Activated T-cell treated with anti-CD3 and anti-CD28 coated beads, Interleukin-2, amount 50 U/mL, for 48 hours (primary cell): ENCODE data around the gene CRBN.

Experiments
- DNase-seq, 2 experiments: peaks; one replicate each; pipeline ENCODE4 v3.0.0-alpha.2; 2020

The CRBN gene

GRCh38 chr3:3170998-3171397, 8.5 kb downstream of the CRBN start:
- DNase-seq: no peak

- DNase-seq: no peak
These were observed 13.8 kb downstream of the CRBN start for GRCh38 chr3:3165650-3166049.

GRCh38 chr3:3165241-3165640, 14.2 kb downstream of the CRBN start:
- DNase-seq: no peak

- DNase-seq: no peak
These were observed 18.7 kb downstream of the CRBN start for GRCh38 chr3:3160826-3161225.

GRCh38 chr3:3157484-3157883, 22.0 kb downstream of the CRBN start:
- DNase-seq: no peak

- no peak for DNase-seq
These were observed 24.4 kb downstream of the CRBN start for GRCh38 chr3:3154879-3155610.

GRCh38 chr3:3151513-3151912, 28.0 kb downstream of the CRBN start:
- DNase-seq: no peak

GRCh38 chr3:3149560-3149959, 29.9 kb downstream of the CRBN start:
- DNase-seq: no peak

GRCh38 chr3:3145831-3146230, 33.7 kb downstream of the CRBN start:
- no peak for DNase-seq

GRCh38 chr3:3141939-3142338, 37.6 kb downstream of the CRBN start:
- DNase-seq: no peak

- DNase-seq: no peak
These were observed 42.0 kb downstream of the CRBN start for GRCh38 chr3:3137526-3137925.

GRCh38 chr3:3134750-3135448, 44.6 kb downstream of the CRBN start:
- DNase-seq: no peak

GRCh38 chr3:3133500-3133899, 46.0 kb downstream of the CRBN start:
- DNase-seq: no peak

- DNase-seq: no peak
These were observed 49.9 kb downstream of the CRBN start for GRCh38 chr3:3129579-3129978.

- peak; percentile 59 to 60 for DNase-seq
These were observed 52.0 kb downstream of the CRBN start for GRCh38 chr3:3127432-3128010.

GRCh38 chr3:3126477-3127431, 52.7 kb downstream of the CRBN start, which contains the start of gene TRNT1:
TRNT1 (plus strand) TSS chr3:3126940; CDS start chr3:3129041, 2,101 bp downstream.
- DNase-seq: peak; percentile 95 to 96

- DNase-seq: no peak
These were observed 53.5 kb downstream of the CRBN start for GRCh38 chr3:3125977-3126376.

- peak; percentile 42 to 53 for DNase-seq
These were observed 60.1 kb downstream of the CRBN start for GRCh38 chr3:3119393-3119851.

GRCh38 chr3:3117651-3118050, 61.8 kb downstream of the CRBN start:
- no peak for DNase-seq

- DNase-seq: no peak
These were observed 66.3 kb downstream of the CRBN start for GRCh38 chr3:3113042-3113709.

- no peak for DNase-seq
These were observed 68.6 kb downstream of the CRBN start for GRCh38 chr3:3110749-3111361.

GRCh38 chr3:3110299-3110630, 69.2 kb downstream of the CRBN start, which contains the start of gene IL5RA:
IL5RA (minus strand) TSS chr3:3110374; CDS start chr3:3104984, 5,390 bp downstream.
- no peak for DNase-seq
